ENCODE measurements around the gene BEND7. TPM values are rescaled to one million over a fixed set of nuclear protein-coding genes. Genes with fewer than 3 reads are reported as not detected.

BEND7 gene
- total RNA-seq, 1 donor from 2014 or later, result 15.8 TPM

- Mint-ChIP-seq H3K9me3 (ENCODE audit: low read depth) (no peaks in the 10 kb centered on the region), H3K36me3 (ENCODE audit: low read depth) (peaks cover 9% of the 10 kb centered on the region), H3K4me1 (ENCODE audit: low read depth) (no peaks in the 10 kb centered on the region), H3K27ac (ENCODE audit: unreplicated experiment) (no peak overlapping the region), H3K27me3 (ENCODE audit: low read depth) (no peaks in the 10 kb centered on the region), H3K4me3 (ENCODE audit: unreplicated experiment) (no peak overlapping the region)
- no peak for TF ChIP-seq CTCF (IDR thresholded peaks at IDR 0.05)
- no peak for DNase-seq (ENCODE audit: low spot score)
These were observed 36.2 kb downstream of the BEND7 start for GRCh38 chr10:13492493-13493180.

GRCh38 chr10:13491747-13492360, 37.0 kb downstream of the BEND7 start:
- no peaks in the 10 kb centered on the region for H3K27me3 Mint-ChIP-seq (ENCODE audit: low read depth)
- H3K9me3 Mint-ChIP-seq (ENCODE audit: low read depth), result no peaks in the 10 kb centered on the region
- no peak overlapping the region for H3K4me3 Mint-ChIP-seq (ENCODE audit: unreplicated experiment)
- peaks cover 9% of the 10 kb centered on the region for H3K36me3 Mint-ChIP-seq (ENCODE audit: low read depth)
- H3K4me1 Mint-ChIP-seq (ENCODE audit: low read depth), result no peaks in the 10 kb centered on the region
- H3K27ac Mint-ChIP-seq (ENCODE audit: unreplicated experiment), result no peak overlapping the region
- no peak for DNase-seq (ENCODE audit: low spot score)
- TF ChIP-seq CTCF (IDR thresholded peaks at IDR 0.05), result no peak

GRCh38 chr10:13490503-13490902, 38.3 kb downstream of the BEND7 start:
- H3K27ac Mint-ChIP-seq (ENCODE audit: unreplicated experiment), result no peak overlapping the region
- H3K4me3 Mint-ChIP-seq (ENCODE audit: unreplicated experiment), result no peak overlapping the region
- no peak for DNase-seq (ENCODE audit: low spot score)
- no peak for TF ChIP-seq CTCF (IDR thresholded peaks at IDR 0.05)
- H3K27me3 Mint-ChIP-seq (ENCODE audit: low read depth), result no peaks in the 10 kb centered on the region
- H3K4me1 Mint-ChIP-seq (ENCODE audit: low read depth), result no peaks in the 10 kb centered on the region
- no peaks in the 10 kb centered on the region for H3K9me3 Mint-ChIP-seq (ENCODE audit: low read depth)
- peaks cover 4% of the 10 kb centered on the region for H3K36me3 Mint-ChIP-seq (ENCODE audit: low read depth)

GRCh38 chr10:13489035-13489599, 39.7 kb downstream of the BEND7 start:
- peaks cover 1% of the 10 kb centered on the region for H3K36me3 Mint-ChIP-seq (ENCODE audit: low read depth)
- no peak for TF ChIP-seq CTCF (IDR thresholded peaks at IDR 0.05)
- no peaks in the 10 kb centered on the region for H3K9me3 Mint-ChIP-seq (ENCODE audit: low read depth)
- no peaks in the 10 kb centered on the region for H3K4me1 Mint-ChIP-seq (ENCODE audit: low read depth)
- no peak overlapping the region for H3K27ac Mint-ChIP-seq (ENCODE audit: unreplicated experiment)
- no peak overlapping the region for H3K4me3 Mint-ChIP-seq (ENCODE audit: unreplicated experiment)
- DNase-seq (ENCODE audit: low spot score), result no peak
- H3K27me3 Mint-ChIP-seq (ENCODE audit: low read depth), result no peaks in the 10 kb centered on the region

GRCh38 chr10:13485623-13486022, 43.2 kb downstream of the BEND7 start:
- H3K27me3 Mint-ChIP-seq (ENCODE audit: low read depth), result no peaks in the 10 kb centered on the region
- DNase-seq (ENCODE audit: low spot score), result no peak
- peaks cover 6% of the 10 kb centered on the region for H3K36me3 Mint-ChIP-seq (ENCODE audit: low read depth)
- H3K4me1 Mint-ChIP-seq (ENCODE audit: low read depth), result no peaks in the 10 kb centered on the region
- H3K27ac Mint-ChIP-seq (ENCODE audit: unreplicated experiment), result no peak overlapping the region
- peak; percentile 75 for TF ChIP-seq CTCF (IDR thresholded peaks at IDR 0.05)
- no peaks in the 10 kb centered on the region for H3K9me3 Mint-ChIP-seq (ENCODE audit: low read depth)
- H3K4me3 Mint-ChIP-seq (ENCODE audit: unreplicated experiment), result no peak overlapping the region

All from chondrocyte (in vitro differentiated cells).